GM15510 (cell line): ENCODE measurements around the gene KCNJ1.

ENCODE experiments used
- POLR2A ChIP-seq: IDR thresholded peaks from 3 replicates; pipeline ENCODE4 v1.6.1; 2011; ENCODE audit warnings: borderline replicate concordance; ENCODE audit not compliant: insufficient read length; ENCODE audit errors: extremely low read depth

KCNJ1 gene

DNA sequence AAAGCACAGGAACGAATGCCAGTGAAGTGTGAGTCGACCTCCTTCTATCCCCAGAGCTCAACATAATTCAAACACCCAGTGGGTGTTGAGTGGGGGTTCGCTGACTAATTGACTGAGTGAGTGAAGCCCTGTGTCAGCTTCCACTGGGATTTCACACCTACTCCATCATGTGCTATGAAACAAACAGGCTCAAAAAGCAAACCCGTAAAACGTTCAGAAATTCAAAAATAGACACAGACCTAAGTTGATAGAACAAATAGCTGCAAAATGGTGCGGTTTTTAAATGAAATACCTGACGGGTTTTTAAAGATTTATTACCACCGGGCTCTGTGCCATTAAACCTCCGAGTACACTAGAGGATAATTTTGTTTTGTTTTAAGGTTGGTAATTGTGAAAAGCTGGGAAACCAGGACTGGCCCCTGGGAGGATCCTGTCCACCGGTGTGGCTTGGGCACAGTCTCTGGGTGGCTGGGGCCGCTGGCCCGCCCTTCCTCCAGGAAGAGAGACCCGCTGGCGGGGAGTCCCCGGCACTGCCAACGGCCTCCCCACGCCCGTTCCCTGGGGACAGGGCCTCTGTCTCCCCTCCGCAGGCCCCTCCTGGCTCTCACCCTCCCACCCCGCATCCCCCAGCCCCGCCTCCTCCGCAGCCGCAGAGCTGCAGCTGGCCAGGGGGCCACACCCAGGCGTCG, 37.7 kb upstream of the KCNJ1 start:
- no peak for TF ChIP-seq POLR2A

DNA sequence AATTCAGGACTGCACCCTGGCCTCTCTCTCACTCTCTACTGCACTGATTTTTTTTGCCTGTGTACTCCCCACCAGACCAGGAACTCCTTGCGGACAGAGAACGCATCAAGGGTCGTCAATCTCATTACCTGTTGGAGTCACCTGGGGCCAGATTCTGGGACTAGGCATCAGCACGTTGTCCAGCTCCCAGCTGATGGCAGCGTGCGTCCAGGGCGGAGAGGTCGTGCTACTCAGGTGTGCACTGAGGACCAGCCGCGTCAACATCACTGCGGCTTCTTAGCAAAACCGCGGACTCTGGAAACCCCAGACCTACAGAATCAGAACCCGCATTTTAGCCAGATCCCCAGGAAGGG, 37.2 kb upstream of the KCNJ1 start:
- TF ChIP-seq POLR2A: no peak

DNA sequence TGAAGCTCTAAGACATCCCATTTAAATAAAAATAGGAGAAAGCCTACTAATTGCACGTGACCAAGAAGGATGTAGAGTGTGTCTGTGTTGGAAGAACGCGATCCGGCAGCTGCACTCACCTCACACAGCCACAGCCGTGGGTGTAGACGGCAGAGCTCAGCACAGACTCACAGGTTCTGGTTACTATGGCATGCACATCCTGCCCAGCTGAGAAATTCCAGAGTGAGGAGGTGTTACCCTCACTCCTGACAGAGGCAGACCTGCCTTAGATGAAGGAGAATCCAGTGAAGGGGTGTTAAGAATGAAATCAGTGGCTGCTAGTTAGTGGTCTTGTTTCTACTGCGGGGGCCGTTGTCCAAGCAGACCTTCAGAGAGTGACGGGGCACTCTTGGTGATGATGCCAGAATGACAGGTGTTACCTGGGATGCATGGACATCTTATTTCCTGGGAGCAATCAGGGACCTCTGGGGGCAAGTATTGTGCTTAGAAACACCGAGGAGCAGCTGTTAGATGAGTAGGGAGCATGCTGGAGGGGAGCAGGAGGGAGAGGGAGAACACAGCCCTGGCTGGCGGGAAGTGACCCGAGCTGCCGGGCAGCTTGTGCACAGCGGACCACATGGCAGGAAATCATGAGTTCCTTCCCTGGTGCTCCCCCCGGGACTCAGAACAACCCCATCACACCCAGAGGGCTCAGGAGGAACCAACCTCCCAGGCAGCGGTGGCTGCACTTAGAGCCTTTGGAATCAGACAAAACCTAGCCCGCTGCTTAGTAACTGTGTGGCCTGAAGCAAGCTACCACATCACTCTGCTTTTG, 36.4 kb upstream of the KCNJ1 start:
- no peak for TF ChIP-seq POLR2A

DNA sequence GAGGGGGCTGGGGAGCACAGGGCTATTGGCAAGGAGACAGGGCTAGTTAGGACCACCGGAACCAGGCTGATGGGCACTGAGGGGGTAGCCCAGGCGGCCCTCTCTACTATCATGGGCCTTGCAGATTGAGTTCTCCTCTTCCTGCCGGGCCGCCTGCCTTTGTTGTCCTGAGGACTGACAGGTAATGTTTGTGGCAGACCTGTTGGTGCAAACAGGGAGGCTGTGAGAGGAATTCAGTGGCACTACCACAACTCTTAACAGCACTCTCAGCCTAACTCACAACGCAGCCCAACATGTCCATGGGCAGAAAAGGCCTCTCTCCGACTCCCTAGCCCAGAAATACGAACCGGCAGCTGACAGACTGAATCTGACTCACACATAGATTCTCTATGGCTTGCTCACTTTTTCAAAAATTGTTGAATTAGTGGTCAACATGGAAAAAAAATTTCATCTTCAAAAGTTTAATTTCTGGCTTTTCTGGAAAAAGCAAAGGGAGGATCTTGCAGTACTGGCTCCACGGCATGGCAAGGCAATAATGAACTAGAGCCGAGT, 35.5 kb upstream of the KCNJ1 start:
- no peak for TF ChIP-seq POLR2A

DNA sequence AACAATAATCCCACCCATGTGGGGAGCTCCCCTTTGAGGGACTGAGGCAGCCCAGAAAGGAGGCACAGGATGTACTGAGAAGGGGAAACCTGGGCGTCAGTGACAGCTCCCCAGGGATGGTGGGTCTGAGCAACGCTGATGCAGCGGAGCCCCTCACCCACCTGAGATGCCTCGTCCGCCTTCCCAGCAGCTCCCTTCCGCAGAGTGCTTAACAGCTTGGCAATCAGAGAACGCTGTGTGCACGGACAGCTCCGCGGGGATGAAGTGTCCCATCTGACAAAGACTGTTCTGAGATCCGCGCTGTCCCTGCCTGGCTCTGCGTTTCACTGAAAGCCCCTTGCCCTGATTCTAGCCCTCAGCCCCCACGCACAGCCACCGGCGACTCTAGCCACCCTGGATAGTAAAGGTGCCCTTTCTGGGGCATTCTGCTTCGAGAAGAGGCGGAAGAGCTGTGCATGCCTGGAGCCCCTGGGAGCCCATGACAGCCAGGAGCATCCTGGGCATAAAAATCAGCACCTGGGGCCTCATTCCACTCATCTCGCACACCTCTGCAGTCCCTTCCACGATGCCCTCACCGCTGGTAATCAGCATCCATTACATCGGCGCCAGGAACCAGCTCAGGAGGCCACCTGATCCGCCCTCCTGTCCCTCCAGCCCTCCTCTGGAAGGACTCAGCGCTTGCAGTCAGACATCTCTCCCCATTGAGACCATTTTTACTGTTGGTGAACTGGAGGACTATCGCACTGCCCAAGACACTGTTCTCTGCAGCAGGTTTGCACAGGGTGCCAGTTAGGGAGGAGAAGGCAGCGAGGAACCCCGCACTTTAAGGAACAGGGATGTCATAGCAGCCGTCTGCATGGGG, 34.8 kb upstream of the KCNJ1 start:
- TF ChIP-seq POLR2A: no peak

DNA sequence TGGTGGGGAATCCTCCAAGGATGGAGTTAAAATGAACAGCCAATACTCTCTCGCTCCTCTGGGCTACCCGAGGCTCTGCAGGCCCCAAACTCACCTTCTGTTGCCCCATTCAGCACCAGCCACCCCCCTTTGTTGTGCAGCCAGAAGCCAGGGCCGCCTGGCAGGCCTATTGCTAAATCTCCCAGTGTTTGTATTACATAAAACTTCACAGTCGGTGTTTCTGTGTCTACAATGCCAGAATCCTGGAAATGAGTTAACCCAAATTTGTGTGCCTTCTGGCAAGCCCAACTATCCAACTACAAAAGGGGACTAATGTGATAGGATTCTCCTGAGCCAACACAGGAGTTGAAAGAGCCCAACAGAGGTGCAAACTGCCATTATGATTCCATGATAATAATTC, 33.4 kb upstream of the KCNJ1 start:
- TF ChIP-seq POLR2A: no peak

DNA sequence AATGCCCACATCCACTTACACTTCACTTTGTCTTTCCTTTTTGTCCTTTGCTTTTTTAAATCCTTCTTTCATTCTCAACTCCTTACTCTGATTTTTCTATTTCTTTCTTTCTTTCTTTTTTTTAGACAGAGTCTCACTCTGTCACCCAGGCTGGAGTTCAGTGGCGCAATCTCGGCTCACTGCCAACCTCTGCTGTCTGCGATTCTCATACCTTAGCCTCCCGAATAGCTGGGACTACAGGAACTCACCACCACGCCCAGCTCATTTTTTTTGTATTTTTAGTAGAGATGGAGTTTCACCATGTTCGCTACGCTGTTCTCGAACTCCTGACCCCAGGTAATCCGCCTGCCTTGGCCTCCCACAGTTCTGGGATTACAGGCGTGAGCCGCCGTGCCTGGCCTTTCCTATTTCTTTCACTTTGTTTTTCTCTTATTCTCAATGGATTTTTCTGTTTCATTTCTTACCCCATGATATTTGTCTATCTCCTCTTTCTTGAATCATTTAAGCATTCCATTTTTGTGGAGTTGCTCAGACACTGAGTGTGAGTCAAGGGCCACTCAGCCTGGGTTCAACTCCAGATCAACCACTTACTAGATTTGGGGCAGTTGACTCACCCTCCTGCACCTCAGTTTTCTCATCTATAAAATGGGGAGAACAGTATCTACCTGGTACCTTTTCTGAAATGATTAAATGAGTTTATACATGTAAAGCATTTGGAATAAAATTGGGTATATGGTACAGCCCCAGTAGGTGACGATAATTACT, 31.7 kb upstream of the KCNJ1 start:
- no peak for TF ChIP-seq POLR2A

- no peak for TF ChIP-seq POLR2A
These were observed 30.7 kb upstream of the KCNJ1 start for GRCh38 chr11:128897826-128898225.

GRCh38 chr11:128896356-128896755, 29.3 kb upstream of the KCNJ1 start:
- TF ChIP-seq POLR2A: no peak

DNA sequence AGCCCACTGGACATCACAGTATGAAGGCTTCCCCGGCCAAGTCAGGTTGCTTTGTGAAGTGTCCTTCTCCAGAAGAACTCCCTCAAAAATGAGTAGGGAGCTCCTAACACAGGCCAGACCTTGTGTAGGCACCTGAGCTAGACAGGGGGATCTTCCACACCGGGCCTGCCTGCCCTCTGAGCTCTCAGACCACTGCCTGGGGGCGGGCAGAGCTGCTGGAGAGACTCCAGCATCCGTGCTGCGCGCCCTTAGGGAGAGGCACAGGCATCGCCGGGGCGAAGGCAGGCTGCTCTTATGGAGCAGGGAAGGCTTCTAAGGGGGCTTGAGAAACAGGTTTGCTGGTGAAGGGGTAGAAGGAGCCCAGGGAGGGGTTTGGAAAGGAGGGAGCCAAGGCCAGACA, 28.4 kb upstream of the KCNJ1 start:
- no peak for TF ChIP-seq POLR2A

DNA sequence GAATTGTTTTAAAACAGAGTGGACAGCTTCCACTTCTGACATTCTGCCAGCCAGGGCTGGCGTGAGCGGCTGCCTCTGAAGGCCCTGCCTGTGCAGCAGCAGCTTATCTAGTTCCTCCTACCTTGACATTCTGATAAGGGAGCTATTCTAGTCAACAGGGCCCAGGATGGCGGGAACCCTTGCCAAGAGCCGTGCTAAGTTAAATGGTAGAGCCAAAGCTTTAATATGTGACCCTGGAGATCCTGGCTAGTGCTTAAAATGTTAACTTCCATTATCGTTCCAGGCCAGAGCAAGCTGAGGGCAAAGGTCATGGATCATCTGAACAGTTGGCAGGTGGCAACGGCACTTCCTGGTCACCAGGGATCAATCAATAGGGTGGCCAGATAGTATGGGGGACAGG, 27.6 kb upstream of the KCNJ1 start:
- no peak for TF ChIP-seq POLR2A

DNA sequence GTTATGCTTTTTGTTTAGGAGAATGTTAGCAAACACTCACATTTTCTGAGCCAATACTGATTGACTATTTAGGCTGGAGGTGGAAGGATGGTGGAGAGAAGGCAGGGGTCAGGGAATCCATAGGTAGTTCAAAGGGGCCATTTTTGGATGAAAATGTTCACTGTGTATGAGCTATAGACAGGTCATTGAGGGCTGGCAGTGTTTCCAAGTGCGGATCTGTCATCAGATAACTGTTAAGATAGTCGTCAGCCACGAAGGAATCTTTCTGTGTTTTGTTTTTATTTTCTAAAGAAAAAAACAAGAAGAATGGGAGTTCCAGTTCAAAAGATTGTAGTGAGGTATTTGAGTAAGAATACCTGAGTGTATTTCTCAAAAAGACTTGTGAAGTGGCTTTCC, 27.2 kb upstream of the KCNJ1 start:
- no peak for TF ChIP-seq POLR2A

DNA sequence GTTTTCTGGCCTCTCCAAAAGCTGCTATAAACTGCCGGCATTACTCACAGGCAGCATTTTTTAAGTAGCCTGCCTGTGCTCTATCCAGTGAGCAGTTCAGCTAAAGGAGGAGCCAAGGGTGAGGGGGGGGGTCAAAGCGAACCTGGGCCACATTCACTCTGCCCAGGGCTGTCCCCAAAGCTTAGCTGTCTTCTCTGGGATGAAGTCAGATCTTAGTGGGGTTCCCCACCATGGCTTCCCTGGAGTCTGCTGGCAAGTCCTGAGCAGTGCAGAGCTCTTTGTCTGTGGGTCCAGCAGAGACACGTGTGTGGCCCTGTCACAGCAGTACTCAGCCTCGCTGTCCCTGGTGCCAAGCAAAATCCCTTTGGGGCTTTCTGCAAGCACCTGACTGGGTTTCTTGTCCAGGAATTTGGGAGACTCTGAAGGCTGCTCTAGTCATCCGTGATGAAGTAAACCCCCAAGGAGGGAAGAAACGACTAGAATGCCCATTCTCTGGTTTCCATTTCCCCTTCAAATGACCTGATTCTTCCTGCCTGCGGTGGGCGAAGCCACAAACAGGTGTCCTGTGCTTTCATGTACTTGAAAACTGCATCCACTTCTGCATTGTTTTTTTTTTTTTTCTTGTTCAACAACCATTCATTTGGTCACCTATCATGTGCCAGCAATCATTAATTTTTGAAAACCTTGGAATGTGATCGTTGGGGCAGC, 26.6 kb upstream of the KCNJ1 start:
- TF ChIP-seq POLR2A: no peak
